GM08714 (cell line): ENCODE measurements around the gene SLC13A2.
"Not testable (repeated sequence)": the region's sequence is repeated elsewhere in the genome, so short reads cannot be mapped to it uniquely, and the experiment has no call there.

Source experiments
- H3K4me3 ChIP-seq: fragments of 200-500 bp; sonication (Bioruptor generic); 2 replicates; pipeline ENCODE4 v1.5.1; 2014; ENCODE audit warnings: mild to moderate bottlenecking, low read length, inconsistent platforms
- ZNF274 ChIP-seq: IDR thresholded peaks from 2 replicates; pipeline ENCODE4 v1.6.1; 2012; ENCODE audit warnings: mild to moderate bottlenecking, low read depth, low read length

Gene SLC13A2

DNA sequence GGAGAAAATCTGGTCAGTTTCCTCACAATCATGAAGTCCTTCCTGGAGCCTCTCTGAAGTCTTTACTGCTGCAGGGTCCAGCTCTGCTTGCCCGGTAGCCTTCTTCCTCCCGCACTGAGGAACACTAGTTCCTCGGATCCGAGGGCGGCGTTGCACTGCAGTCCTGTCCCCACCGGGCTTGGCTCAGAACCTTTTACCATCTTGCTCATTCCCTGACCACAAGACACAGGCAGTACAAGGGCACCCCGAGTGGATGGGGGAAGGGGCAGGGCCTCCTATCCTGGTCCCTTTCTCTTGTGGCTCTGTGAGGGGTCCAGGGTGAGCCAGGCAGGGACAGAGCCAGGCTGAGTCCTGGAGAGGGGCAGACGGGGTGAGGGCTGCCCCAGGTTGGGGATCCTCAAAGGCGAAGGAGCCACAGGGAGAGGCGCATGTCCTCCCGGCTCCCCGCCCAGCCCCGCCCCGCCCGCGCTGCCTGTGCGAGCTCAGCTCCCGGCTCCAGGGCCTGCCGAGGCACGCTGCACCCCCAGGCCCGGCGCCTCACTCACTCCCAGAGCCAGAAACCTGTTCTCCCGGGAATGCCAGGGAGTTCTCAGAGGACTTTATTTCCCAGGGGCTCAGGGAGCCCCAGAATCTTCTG lies 34.2 kb downstream of the SLC13A2 start:
- no peak overlapping the region for H3K4me3 ChIP-seq
- TF ChIP-seq ZNF274, result no peak

DNA sequence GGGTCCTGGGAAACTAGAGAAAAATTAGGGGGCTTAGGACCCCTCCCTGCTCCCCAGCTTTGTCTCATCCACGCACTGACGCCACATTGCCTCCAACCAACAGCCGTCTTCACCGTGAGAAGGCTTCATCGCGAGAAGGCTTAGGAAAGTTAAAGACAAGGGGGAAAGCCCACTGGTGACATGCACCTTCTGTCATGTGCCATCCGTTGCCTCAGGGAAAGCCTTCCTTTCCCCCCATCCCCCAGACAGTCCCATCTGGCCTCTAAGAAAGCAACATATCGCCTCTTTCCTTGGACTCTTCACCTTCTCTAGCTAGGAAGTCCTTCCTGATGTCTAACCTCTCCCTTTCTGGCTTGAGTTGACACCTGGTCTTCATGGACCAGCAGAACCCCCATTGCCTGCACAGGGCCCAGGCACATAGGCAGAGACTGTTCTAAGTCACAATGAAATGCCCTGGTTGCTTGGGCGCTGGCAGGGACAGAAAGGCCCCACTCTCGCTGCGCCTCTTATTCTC lies 34.8 kb downstream of the SLC13A2 start:
- TF ChIP-seq ZNF274, result no peak
- H3K4me3 ChIP-seq, result no peak overlapping the region

DNA sequence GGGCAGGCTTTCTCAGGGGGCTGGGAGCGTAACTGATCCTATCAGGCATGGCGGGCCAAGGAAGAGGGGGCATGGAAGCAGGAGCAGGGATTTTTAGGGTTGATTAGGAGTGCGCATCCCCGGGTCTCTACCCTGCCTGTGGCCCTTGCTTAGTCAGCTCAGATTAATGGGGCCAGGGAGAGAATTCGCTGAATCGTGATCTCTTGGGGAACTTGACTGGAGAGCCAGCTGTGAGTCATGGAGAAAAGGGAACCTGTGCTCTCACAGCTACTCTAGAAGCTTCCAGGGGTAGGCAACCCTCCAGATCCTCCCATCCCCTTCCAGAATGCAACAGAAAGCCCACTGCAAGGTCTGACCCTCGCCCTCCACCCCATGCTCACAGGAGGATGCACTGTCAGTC lies 36.3 kb downstream of the SLC13A2 start:
- no peak for TF ChIP-seq ZNF274
- no peak overlapping the region for H3K4me3 ChIP-seq

DNA sequence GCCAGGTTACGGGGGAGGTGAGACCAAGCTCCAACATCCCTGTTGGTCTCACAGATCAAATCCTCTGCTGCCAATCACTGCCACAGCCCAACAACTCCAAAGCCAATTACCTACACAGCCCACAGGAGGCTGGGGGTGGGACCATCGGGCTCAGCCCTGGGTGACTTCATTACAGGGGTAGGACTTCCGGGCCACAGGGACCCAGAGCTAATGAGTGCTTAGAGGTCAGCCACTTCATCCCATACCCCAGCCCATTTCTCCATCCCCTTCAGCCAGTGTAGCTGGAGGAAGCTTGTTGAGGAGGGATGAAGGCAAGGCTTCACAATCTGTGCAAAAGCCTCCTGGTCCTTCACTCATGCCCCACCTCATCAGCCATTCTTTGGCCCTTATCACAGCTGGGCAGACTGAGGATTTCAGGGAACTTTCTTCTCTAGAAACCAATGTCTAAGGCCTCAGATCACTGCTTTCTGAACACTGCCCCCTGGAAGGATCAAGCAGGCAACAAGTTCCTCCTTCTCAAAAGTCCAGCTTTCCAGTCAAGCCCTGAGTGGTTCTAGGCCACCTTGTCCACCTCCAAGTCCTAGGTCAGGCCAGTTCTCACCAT lies 38.5 kb downstream of the SLC13A2 start:
- TF ChIP-seq ZNF274, result no peak
- H3K4me3 ChIP-seq, result no peak overlapping the region

DNA sequence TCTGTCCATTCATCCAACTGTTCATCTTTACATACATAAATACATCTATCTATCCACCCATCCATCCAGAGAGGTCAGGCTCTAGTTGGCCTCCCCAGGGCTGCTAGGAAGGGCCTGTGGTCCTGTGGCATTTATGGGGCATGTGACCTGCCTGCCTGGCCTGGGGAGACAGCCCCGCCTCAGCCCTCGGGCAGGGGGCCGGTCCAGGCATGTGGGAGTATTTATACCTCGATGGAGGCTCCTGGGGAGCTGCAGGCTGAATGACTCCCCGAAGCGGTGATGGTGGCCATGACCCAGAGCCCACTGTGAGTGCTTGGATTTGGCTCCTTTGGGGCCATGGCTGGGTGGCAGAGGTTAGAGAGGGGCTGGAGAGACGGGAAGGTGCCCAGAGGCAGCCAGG lies 40.0 kb downstream of the SLC13A2 start:
- no peak overlapping the region for H3K4me3 ChIP-seq
- no peak for TF ChIP-seq ZNF274

DNA sequence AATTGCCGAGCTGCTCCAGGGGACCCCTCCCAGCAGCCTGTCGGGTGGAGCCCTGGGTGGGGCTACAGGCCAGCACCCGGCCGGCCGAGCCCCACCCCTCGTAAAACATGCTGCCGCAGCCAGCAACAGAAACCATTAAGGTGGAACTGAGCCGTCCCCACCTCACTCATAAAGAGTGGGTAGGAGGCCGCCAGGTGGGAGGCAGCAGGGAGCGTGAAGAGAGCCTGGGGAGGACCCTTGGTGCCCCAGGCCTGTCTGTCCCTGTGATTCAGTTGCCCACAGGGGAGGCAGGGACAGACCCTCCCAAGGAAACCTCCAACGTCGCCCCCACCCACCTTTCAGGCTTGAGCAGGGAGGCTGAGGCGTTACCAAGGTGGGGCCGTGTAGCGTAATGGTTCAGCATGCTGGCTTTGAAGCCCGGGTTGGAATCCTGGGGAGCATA lies 41.1 kb downstream of the SLC13A2 start:
- TF ChIP-seq ZNF274, result no peak

DNA sequence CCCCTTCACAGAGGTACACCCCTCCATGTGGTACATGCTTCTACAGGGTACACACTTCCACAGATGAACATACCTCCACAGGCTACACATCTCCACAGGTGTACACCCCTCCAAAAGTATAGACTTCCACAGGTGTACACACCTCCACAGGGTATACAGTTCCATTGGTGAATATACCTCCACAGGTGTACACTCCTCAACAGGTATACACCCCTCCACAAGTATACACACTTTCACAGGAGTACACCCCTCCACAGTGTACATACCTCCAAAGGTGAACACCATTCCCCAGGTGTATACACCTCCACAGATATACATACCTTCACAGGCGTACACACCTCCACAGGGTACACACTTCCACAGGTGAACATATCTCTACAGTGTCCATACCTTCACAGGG lies 42.1 kb downstream of the SLC13A2 start:
- TF ChIP-seq ZNF274, result no peak
- no peak overlapping the region for H3K4me3 ChIP-seq

More for the DNA sequence above, 41.1 kb downstream of the SLC13A2 start:
- H3K4me3 ChIP-seq, result no peak overlapping the region

DNA sequence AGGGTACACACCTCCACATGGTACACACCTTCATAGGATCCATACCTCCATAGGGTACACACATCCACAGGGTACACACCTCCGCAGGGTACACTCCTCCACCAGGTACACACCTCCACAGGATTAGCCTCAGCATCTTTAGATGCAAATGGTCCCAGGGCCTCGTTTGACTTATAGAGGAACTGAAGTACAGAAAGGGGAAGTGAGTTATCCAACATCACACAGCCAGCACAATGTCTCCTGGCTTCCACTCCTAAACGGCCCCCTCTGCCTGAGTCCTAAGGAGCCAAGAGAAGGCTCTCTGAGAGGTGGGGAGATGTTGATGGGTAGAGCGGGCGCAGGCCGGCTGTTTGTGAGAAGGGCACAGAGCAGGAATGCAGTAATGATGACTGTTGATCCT lies 44.7 kb downstream of the SLC13A2 start:
- H3K4me3 ChIP-seq, result no peak overlapping the region
- TF ChIP-seq ZNF274, result no peak

DNA sequence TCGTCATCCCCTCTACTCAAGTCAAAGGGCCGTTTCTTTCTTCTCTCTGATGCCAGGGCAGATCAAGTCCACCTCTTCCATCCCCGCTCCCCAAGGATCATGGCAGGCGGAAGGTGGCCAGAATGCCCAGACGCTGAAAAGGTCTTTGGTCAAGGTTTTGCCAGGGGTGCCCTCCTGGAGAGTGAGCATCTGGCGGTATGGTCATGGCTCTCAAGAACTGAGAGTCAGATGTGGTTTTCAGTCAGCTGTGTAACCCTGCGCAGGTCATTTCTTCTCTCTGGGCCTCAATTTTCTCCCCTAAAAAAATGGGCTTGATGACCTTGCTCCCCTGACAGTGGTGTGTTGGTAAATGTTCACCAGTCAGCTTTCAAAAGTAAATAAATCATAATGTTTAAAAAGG lies 45.1 kb downstream of the SLC13A2 start:
- H3K4me3 ChIP-seq, result no peak overlapping the region
- TF ChIP-seq ZNF274, result no peak

DNA sequence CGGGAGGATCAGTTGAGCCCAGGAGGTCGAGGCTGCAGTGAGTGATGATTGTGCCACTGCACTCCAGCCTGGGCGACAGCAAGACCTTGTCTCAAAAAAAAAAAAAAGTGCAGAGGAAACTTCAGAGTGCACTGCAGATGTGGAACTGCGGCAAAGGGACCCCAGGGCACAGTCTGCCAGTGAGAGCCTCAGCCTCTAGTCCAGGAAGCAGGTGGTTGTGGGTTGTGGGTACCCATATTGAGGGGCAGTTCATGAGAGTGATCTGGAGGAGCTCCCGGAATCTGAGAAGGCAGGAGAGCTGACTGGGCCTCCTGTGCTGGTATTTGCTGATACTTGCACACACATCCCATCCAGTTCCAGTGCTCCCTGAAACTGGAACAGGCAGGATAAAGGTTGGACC lies 45.8 kb downstream of the SLC13A2 start:
- no peak for TF ChIP-seq ZNF274
- H3K4me3 ChIP-seq, result no peak overlapping the region

DNA sequence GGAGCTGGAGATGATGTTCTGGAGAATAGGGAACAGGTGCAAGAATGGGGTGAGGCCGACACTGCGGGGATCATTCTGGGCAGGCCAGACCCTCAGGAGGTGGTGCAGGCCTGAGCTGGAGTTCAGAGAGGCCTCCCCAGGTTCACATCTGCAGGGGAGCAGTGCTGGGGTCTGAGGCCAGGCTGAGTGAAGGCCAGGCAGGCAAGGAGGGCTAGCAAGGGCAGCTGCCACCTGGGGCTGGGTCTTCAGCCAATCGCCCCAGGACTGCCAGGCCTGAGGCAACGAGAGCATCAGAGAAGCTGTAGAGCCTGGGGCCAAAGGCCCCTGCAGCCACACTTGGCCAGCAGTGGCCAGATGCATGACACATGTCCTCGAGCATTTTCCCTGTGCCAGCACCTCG lies 47.2 kb downstream of the SLC13A2 start:
- TF ChIP-seq ZNF274, result no peak
- H3K4me3 ChIP-seq, result no peak overlapping the region

DNA sequence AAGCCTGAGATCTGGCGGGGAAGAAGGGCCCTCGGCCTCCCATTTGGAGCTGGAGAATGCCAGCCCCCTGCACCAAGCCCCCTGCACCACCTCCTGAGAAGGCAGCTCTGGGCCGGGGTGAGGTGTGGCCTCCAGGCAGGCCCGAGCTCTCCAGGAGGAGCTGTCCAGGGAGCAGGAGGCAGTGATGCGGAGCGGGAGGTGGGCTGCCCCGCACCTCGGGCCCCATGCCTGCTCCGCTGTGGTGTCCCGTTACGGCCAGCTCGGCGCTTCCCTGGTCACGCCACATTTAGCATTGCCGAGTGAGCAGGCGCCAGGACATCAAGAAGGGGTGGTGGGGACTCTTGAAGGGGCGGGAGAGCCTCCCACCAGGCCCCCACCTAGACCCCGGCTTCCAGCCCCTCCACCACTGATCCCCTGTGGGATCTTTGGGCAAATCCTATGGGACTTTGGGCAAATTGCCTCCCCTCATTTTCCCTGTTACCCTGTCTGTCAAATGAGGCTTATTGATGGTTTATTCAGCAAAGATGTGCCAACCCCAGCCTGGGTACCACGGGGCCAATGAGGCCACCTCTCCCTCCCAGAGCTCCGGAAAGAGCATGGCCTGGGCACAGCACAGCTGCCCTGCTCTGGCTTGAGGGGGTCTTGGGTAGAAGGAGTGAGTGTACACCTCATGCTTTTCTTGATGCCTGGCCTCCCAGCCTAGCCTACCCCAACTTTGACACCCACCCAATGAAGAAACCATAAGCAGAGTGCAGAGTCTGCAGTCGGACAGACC lies 48.1 kb downstream of the SLC13A2 start:
- H3K4me3 ChIP-seq, result no peak overlapping the region
- TF ChIP-seq ZNF274, result no peak

DNA sequence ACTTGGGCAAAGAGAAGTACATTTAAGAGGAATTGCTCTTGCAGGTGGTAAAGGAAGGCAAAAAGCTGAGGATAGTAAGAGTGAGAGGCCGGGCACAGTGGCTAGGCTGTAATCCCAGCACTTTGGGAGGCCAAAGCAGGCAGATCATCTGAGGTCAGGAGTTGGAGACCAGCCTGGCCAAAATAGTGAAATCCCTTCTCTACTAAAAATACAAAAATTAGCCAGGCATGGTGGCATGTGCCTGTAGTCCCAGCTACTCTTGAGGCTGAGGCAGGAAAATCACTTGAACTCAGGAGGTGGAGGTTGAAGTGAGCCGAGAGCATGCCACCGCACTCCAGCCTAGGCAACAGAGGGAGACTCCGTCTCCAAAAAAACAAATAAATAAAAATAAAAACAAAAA lies 48.8 kb downstream of the SLC13A2 start:
- not testable (repeated sequence) for H3K4me3 ChIP-seq

DNA sequence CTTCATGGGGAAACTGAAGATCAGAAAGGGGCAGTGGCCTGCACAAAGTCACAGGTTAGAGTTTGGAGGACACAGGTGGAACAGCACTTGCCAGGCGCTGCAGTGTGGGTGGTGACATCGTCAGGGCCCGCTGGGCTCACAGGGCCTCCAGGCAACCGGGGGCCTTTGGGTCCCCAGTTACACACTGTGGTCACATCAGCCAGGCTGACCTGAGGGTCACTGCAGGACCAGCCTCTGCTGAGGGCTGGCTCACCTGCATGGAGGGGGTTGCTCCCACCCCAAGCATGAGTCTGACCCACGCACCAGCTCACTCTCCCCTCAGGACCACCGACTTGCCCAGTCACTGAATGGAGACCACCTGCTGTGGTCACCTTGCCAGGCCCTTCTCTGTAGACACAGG lies 49.7 kb downstream of the SLC13A2 start:
- no peak for TF ChIP-seq ZNF274
- no peak overlapping the region for H3K4me3 ChIP-seq

DNA sequence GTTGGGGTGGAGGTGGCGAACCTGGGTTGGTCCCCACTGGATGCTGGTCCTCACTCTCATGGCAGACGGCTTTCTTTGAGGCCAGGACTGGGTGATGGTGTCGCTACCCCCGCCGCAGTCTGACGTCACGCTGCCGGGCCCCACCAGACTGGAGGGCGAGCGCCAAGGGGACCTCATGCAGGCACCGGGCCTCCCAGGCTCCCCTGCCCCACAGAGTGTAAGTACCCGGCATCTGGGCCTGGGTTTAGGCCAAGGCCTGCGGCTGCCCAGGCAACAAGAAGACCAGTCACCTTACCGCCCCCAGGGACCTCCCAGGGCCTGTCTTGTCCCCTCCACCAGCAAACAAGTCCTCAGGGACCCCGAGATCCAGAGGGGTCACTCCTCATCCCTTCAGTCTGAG lies 50.4 kb downstream of the SLC13A2 start:
- TF ChIP-seq ZNF274, result no peak
- H3K4me3 ChIP-seq, result no peak overlapping the region
